GM12878 (cell line): Measurements from ENCODE around the gene LDB3. TPM values are rescaled to one million over a fixed set of nuclear protein-coding genes. Genes with fewer than 3 reads are reported as not detected.

ENCODE experiments used
- ATAC-seq: fragments of 200-7000 bp; cut with Tn5 transposase; 3 replicates; pipeline ENCODE4 v1.9.1; 2020; ENCODE audit warnings: mild to moderate bottlenecking, moderate library complexity
- BruUV-seq: library from RNA; stranded (reverse); fragments of 400-500 nt; replicated peaks from 2 replicates; lab custom pipeline; 2021; lab: Mats Ljungman, UMichigan
- CTCF ChIA-PET: fragments of 300-600 bp; sonication (Branson Sonifier 250); formaldehyde crosslinking; extraction: SDS; loops from one replicate; lab custom pipeline; 2021; ENCODE audit warnings: inconsistent platforms; lab: Yijun Ruan, JAX
- POLR2A ChIA-PET: fragments of 350-600 bp; formaldehyde crosslinking; extraction: SDS; loops from one replicate; lab custom pipeline; 2021; ENCODE audit warnings: inconsistent platforms; lab: Charles Lee
- RAD21 ChIA-PET: fragments of 300-600 bp; sonication (Branson Sonifier 250); formaldehyde crosslinking; loops from one replicate; lab custom pipeline; 2023; ENCODE audit warnings: antibody characterized with exemption; ENCODE audit not compliant: unreplicated experiment; lab: Charles Lee
- SMC1A ChIA-PET: fragments of 300-600 bp; sonication (Branson Sonifier 250); formaldehyde crosslinking; loops from one replicate; lab custom pipeline; 2023; ENCODE audit not compliant: unreplicated experiment, uncharacterized antibody; lab: Charles Lee
- DNase-seq: peaks from one replicate; pipeline ENCODE4 v3.0.0-alpha.2; 2011; ENCODE audit warnings: low read depth, low spot score
- FAIRE-seq: peaks from 3 replicates; lab custom pipeline; 2011; peaks lifted over from hg19 to GRCh38; lab: Jason Lieb, UNC
- H2AFZ ChIP-seq: 2 replicates; pipeline ENCODE4 v1.6.0; 2011; ENCODE audit warnings: low read depth, low read length, control low read depth; ENCODE audit not compliant: control insufficient read depth
- H3K27ac ChIP-seq: 2 replicates; pipeline ENCODE4 v1.5.1; 2011; ENCODE audit warnings: control low read depth; ENCODE audit not compliant: control insufficient read depth, insufficient read depth
- H3K27me3 ChIP-seq, 2 experiments: replicated peaks in 1 of 2; 2 replicates each; pipeline versions ENCODE4 v1.6.0 to v1.6.1; 2011; ENCODE audit warnings: low read length in 1 of 2; ENCODE audit not compliant: control insufficient read depth in 2 of 2, insufficient read depth in 2 of 2
- H3K36me3 ChIP-seq, 2 experiments: 2 replicates each; pipeline ENCODE4 v1.5.1; 2011; ENCODE audit warnings: low read length in 1 of 2; ENCODE audit not compliant: control insufficient read depth in 2 of 2, insufficient read depth in 2 of 2
- H3K4me1 ChIP-seq: 2 replicates; pipeline ENCODE4 v1.6.1; 2011; ENCODE audit warnings: mild to moderate bottlenecking, low read length, moderate library complexity, mixed read lengths; ENCODE audit not compliant: control insufficient read depth, insufficient read depth
- H3K4me2 ChIP-seq: 2 replicates; pipeline ENCODE4 v1.6.0; 2011; ENCODE audit warnings: control low read depth; ENCODE audit not compliant: control insufficient read depth, insufficient read depth
- H3K4me3 ChIP-seq: fragments of 200-600 bp; sonication (generic); 2 replicates; pipeline ENCODE4 v1.5.1; 2016
- H3K79me2 ChIP-seq: 2 replicates; pipeline ENCODE4 v1.6.0; 2011; ENCODE audit warnings: low read length; ENCODE audit not compliant: control insufficient read depth, insufficient read depth
- H3K9ac ChIP-seq: 2 replicates; pipeline ENCODE4 v1.8.0; 2011; ENCODE audit warnings: low read length, control low read depth, mixed read lengths; ENCODE audit not compliant: control insufficient read depth, insufficient read depth
- H3K9me3 ChIP-seq: replicated peaks from 3 replicates; pipeline ENCODE4 v1.5.1; 2011; ENCODE audit warnings: mild to moderate bottlenecking, low read length; ENCODE audit not compliant: control insufficient read depth, insufficient read depth
- H4K20me1 ChIP-seq: 2 replicates; pipeline ENCODE4 v1.6.0; 2011; ENCODE audit not compliant: control insufficient read depth, insufficient read depth
- ATF3 ChIP-seq: IDR thresholded peaks from 2 replicates; pipeline ENCODE4 v1.6.1; 2011; ENCODE audit warnings: low read depth, mild to moderate bottlenecking, low read length, moderate library complexity, borderline replicate concordance; ENCODE audit errors: extremely low read depth
- CHD1 ChIP-seq: IDR thresholded peaks from 2 replicates; pipeline ENCODE4 v1.6.1; 2012; ENCODE audit warnings: low read depth, low read length, improper control_type of control experiment
- CREB1 ChIP-seq: IDR thresholded peaks from 2 replicates; pipeline ENCODE4 v1.6.1; 2012; ENCODE audit warnings: low read depth, mild to moderate bottlenecking, inconsistent platforms
- IKZF1 ChIP-seq: fragments of 450-650 bp; conservative IDR thresholded peaks from 2 replicates; pipeline ENCODE4 v1.6.1; 2017; ENCODE audit warnings: antibody characterized with exemption, mild to moderate bottlenecking
- MAX ChIP-seq: IDR thresholded peaks from 2 replicates; pipeline ENCODE4 v1.6.1; 2012; ENCODE audit warnings: low read depth, low read length, improper control_type of control experiment
- NFYA ChIP-seq: IDR thresholded peaks from 2 replicates; pipeline ENCODE4 v1.6.1; 2011; ENCODE audit warnings: low read depth, mild to moderate bottlenecking, low read length, improper control_type of control experiment, borderline replicate concordance
- NFYB ChIP-seq: IDR thresholded peaks from 2 replicates; pipeline ENCODE4 v1.6.1; 2011; ENCODE audit warnings: low read depth, mild to moderate bottlenecking, low read length, improper control_type of control experiment, moderate library complexity; ENCODE audit not compliant: insufficient read depth
- PRDM15 ChIP-seq: fragments of 450-650 bp; formaldehyde crosslinking; IDR thresholded peaks from 2 replicates; pipeline ENCODE4 v1.4.0; 2020; ENCODE audit warnings: mild to moderate bottlenecking, moderate library complexity
- RAD51 ChIP-seq: fragments of 450-650 bp; IDR thresholded peaks from 2 replicates; pipeline ENCODE4 v1.6.1; 2016; ENCODE audit warnings: moderate library complexity, mild to moderate bottlenecking, inconsistent platforms
- REST ChIP-seq: IDR thresholded peaks from 2 replicates; pipeline ENCODE4 v1.6.1; 2012; ENCODE audit warnings: mild to moderate bottlenecking, low read depth, low read length
- SMC3 ChIP-seq: IDR thresholded peaks from 2 replicates; pipeline ENCODE4 v1.6.1; 2011; ENCODE audit warnings: low read length, improper control_type of control experiment, borderline replicate concordance
- SRF ChIP-seq, 2 experiments: IDR thresholded peaks; 2 replicates each; pipeline ENCODE4 v1.6.1; 2011; ENCODE audit warnings: low read depth in 2 of 2, low read length in 2 of 2, mild to moderate bottlenecking in 1 of 2, moderate library complexity in 1 of 2
- YY1 ChIP-seq: IDR thresholded peaks from 2 replicates; pipeline ENCODE4 v1.6.1; 2011; ENCODE audit warnings: low read depth, mild to moderate bottlenecking, low read length
- ZSCAN29 ChIP-seq: fragments of 450-650 bp; IDR thresholded peaks from 2 replicates; pipeline ENCODE4 v1.6.1; 2017; ENCODE audit warnings: mild to moderate bottlenecking, moderate library complexity
- WGBS: methylation state at CpG from one replicate; pipeline ENCODE4 v1.1.6; 2016; ENCODE audit warnings: low lambda C conversion rate; ENCODE audit not compliant: insufficient replicate concordance, insufficient coverage; ENCODE audit errors: missing lambda C conversion rate; 5-methylcytosine and 5-hydroxymethylcytosine counted together
- in situ Hi-C: fragments of 300-500 bp; cut with MboI; formaldehyde crosslinking; loops from 9 replicates; pipeline ENCODE4 v1.14.3; 2018; ENCODE audit warnings: mixed read lengths
- intact Hi-C: fragments of 100-400 bp; cut with micrococcal nuclease; formaldehyde crosslinking; loops from one replicate; pipeline ENCODE4 v1.14.2; 2022; ENCODE audit not compliant: unreplicated experiment
- polyA plus RNA-seq, 11 experiments: library from polyadenylated mRNA; depleted of rRNA in 4 of 11; unstranded in 6 of 11; stranded (reverse) in 5 of 11; fragments of >200 nt; fragmentation: Nextera tagmentation in 4 of 11; fragmentation: Illumina TruSeq in 1 of 11; extraction: Ambion mirVana in 4 of 11; extraction: Trizol in 1 of 11; gene quantifications; 1 replicate in 1 of 11; 2 replicates in 10 of 11; pipeline versions ENCODE4 v1.2.1 to v1.2.3, GENCODE V29; 2011 to 2016; ENCODE audit warnings: inconsistent platforms in 2 of 11, missing spikeins in 2 of 11, low read depth in 1 of 11
- total RNA-seq, 4 experiments: library from RNA; depleted of rRNA in 3 of 4; stranded (reverse); fragments of >200 nt in 3 of 4; fragmentation: Illumina TruSeq in 1 of 4; extraction: Trizol in 1 of 4; gene quantifications; 2 replicates each; pipeline versions ENCODE4 v1.2.1 to v1.2.3, GENCODE V29; 2013 to 2021

LDB3 gene
- total and polyA plus RNA-seq, 10 of the 15 experiments (the other 5 are each of a cell fraction or from before 2014, with no cell fraction given), result 0.02 to 0.07 (median 0.04) TPM; not detected in 1

- TF ChIP-seq SMC3 (peak; percentile 72; the same call in 1 of the 2 replicates), YY1 (0 out of 2 replicates have a peak, but pooled peaks have one; percentile 20), PRDM15 (CRISPR knock-in tag) (no peak), NFYB (no peak), CREB1 (no peak)
Measured at GRCh38 chr10:86693721-86694369, 25.5 kb downstream of the LDB3 start (continued).

GRCh38 chr10:86698207-86698940, 30.1 kb downstream of the LDB3 start:
- Histone ChIP-seq H3K9me3 (no peaks in the 10 kb centered on the region), H3K27ac (no peak overlapping the region), H4K20me1 (no peaks in the 10 kb centered on the region), H3K9ac (no peak overlapping the region), H2AFZ (no peak overlapping the region), H3K27me3 (peaks cover 0 to 2% of the 10 kb centered on the region in 2 experiments; a peak in 3 of 4 replicates), H3K4me2 (no peak overlapping the region), H3K4me1 (no peaks in the 10 kb centered on the region), H3K79me2 (no peaks in the 10 kb centered on the region), H3K36me3 (no peaks in the 10 kb centered on the region), H3K4me3 (no peak overlapping the region)
- ChIA-PET SMC1A (no interaction called here), CTCF (interaction anchor here (1.3 kb wide), 1 partner anchor 10 kb away, joined by 4 read pairs; no protein-coding TSS in a partner anchor), RAD21 (no interaction called here), POLR2A (no interaction called here)
- in situ Hi-C loops, result no loop called here
- no peak for ATAC-seq
- TF ChIP-seq RAD51 (no peak), SRF (IDR thresholded peaks at IDR 0.05; ENCODE audit: low read depth in 2 of 2, low read length in 2 of 2) (no peak), ATF3 (no peak), CHD1 (no peak), NFYA (no peak), REST (no peak), MAX (no peak), IKZF1 (no peak), ZSCAN29 (no peak)
- 47% methylated on average over 9 of the region's 9 CpGs for WGBS
- intact Hi-C loops, result no loop called here
- DNase-seq, result no peak
- no TSS peak for BruUV-seq
- no peak for FAIRE-seq
